ENCODE measurements around the gene SRSF4.

DNA sequence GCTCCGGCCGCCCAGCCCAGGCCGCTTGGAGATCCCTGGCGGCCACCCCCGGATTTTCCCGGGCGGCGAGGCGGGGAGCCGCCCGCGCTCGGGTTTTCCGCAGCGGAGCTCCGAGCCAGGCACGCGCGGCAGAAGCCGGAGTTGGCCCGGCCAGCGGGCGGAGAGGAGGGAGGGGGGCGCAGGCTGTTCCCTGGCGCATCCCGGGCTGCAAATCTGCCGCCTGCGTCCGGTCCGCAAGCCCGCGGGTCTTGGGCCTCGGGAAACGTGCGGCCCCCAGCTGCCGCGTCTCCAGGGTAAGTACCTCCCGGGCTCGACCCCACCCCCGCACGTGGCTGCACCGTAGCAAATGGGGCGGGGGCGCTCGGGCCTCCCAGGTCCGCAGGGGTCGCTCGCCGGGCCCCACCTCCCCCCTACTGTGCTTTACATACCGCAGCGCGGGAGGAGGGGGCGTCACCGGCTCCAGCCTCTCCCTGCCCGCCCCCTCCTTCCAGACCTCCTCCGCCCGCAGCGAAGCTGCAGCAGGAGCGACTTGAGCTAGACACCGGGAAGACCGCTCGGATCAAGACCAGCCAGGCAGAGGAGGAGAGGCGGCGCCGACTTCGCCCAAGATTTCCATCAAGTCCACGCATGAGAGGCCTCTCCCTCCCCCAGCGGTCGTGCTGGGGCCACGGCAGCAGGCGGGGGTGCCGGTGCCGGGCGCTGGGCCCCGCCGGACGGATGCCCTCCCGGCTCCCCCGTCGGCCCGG is 59.6 kb downstream of the SRSF4 start:
- TF ChIP-seq CTCF (IDR thresholded peaks at IDR 0.05) (peak in 1 of 4 experiments; percentile 5), POLR2A (IDR thresholded peaks at IDR 0.05) (no peak)
